ENCODE measurements around the gene CHRM2. TPM values are rescaled to one million over a fixed set of nuclear protein-coding genes. Genes with fewer than 3 reads are reported as not detected.

Gene CHRM2
- total and polyA plus RNA-seq, 2 experiments from 2014 or later: 0.21 to 0.35 TPM

GRCh38 chr7:137040745-137041144, 172.3 kb downstream of the CHRM2 start:
- TF ChIP-seq STAT1 (IDR thresholded peaks at IDR 0.05; ENCODE audit: unreplicated experiment) (no peak), CREB1 (CRISPR knock-in tag; IDR thresholded peaks at IDR 0.05; ENCODE audit: low read depth) (no peak), REST (IDR thresholded peaks at IDR 0.05; ENCODE audit: unreplicated experiment) (no peak), POLR2AphosphoS5 (IDR thresholded peaks at IDR 0.05; ENCODE audit: low read depth) (no peak), EZH2phosphoT487 (IDR thresholded peaks at IDR 0.05; ENCODE audit: unreplicated experiment) (no peak), ZNF462 (CRISPR knock-in tag; IDR thresholded peaks at IDR 0.05) (no peak), NANOG (IDR thresholded peaks at IDR 0.05; ENCODE audit: borderline replicate concordance) (no peak), ZNF331 (CRISPR knock-in tag; IDR thresholded peaks at IDR 0.05; ENCODE audit: low read depth) (no peak), CTCF (conservative IDR thresholded peaks at IDR 0.05; ENCODE audit: low read depth in 2 of 2) (no peak), JUNB (IDR thresholded peaks at IDR 0.05; ENCODE audit: unreplicated experiment) (no peak), ZNF114 (CRISPR knock-in tag; IDR thresholded peaks at IDR 0.05) (no peak), EZH2 (IDR thresholded peaks at IDR 0.05; ENCODE audit: low read depth, unreplicated experiment) (no peak)
- TF ChIP-seq, protein P1, sequence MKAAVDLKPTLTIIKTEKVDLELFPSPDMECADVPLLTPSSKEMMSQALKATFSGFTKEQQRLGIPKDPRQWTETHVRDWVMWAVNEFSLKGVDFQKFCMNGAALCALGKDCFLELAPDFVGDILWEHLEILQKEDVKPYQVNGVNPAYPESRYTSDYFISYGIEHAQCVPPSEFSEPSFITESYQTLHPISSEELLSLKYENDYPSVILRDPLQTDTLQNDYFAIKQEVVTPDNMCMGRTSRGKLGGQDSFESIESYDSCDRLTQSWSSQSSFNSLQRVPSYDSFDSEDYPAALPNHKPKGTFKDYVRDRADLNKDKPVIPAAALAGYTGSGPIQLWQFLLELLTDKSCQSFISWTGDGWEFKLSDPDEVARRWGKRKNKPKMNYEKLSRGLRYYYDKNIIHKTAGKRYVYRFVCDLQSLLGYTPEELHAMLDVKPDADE (IDR thresholded peaks at IDR 0.05): no peak
- Mint-ChIP-seq H3K27me3 (ENCODE audit: insufficient read depth, low read depth, poor library complexity) (peaks cover 2% of the 10 kb centered on the region), H3K4me3 (no peak overlapping the region), H3K4me1 (peaks cover 8% of the 10 kb centered on the region; the same call in 2 of the 3 replicates), H3K27ac (no peak overlapping the region), H3K9me3 (peaks cover 3% of the 10 kb centered on the region; the same call in 1 of the 3 replicates), H3K36me3 (ENCODE audit: low read depth) (no peaks in the 10 kb centered on the region)
- Histone ChIP-seq H3F3A (replicated peaks; ENCODE audit: low read depth) (no peaks in the 10 kb centered on the region), H3K27ac (ENCODE audit: low read depth) (no peak overlapping the region), H3K36me3 (ENCODE audit: insufficient read depth) (no peaks in the 10 kb centered on the region), H4K20me1 (replicated peaks; ENCODE audit: insufficient read depth) (no peaks in the 10 kb centered on the region), H3K4me2 (no peak overlapping the region), H3K79me2 (replicated peaks; ENCODE audit: insufficient read depth) (no peaks in the 10 kb centered on the region), H3K4me1 (ENCODE audit: insufficient read depth) (no peaks in the 10 kb centered on the region; the same call in 1 of the 2 replicates), H3K27me3 (ENCODE audit: insufficient read depth) (no peaks in the 10 kb centered on the region), H3K4me3 (no peak overlapping the region), H3K9me2 (ENCODE audit: insufficient read depth) (no peaks in the 10 kb centered on the region), H2AFZ (no peak overlapping the region)
- no peak for ATAC-seq
- no peak for DNase-seq (ENCODE audit: low spot score)
